A172 (cell line): ENCODE results near the gene COMMD2. TPM values are rescaled to one million over a fixed set of nuclear protein-coding genes. Genes with fewer than 3 reads are reported as not detected.

Experiments used
- DNase-seq: peaks from one replicate; pipeline ENCODE4 v3.0.0-alpha.2; 2015; ENCODE audit warnings: low spot score
- total RNA-seq: library from RNA; depleted of rRNA; stranded (reverse); fragments of >200 nt; shearing (Covaris generic); gene quantifications from 2 replicates; pipeline ENCODE4 v1.2.3, GENCODE V29; 2014; rRNA removed

Gene COMMD2
- total RNA-seq, 1 experiment from 2014 or later = 74.3 TPM

GRCh38 chr3:149702691-149703441, 49.4 kb downstream of the COMMD2 start:
- DNase-seq = peak; percentile 30

- no peak for DNase-seq
Observed at GRCh38 chr3:149701977-149702350, 50.3 kb downstream of the COMMD2 start.

- no peak for DNase-seq
Observed at GRCh38 chr3:149701206-149701976, 50.9 kb downstream of the COMMD2 start.

Other genes starting within 250 kb of the COMMD2 start
- 84.9 and 103 TPM in 2 replicates for gene WWTR1, start 94.5 kb downstream of the COMMD2 start, total RNA-seq
- not detected in 2 replicates for gene ANKUB1, start 40.1 kb upstream of the COMMD2 start, total RNA-seq
- 38.0 and 49.5 TPM in 2 replicates for gene RNF13, start 60.7 kb upstream of the COMMD2 start, total RNA-seq
- 283 and 321 TPM in 2 replicates for gene PFN2, start 218.4 kb upstream of the COMMD2 start, total RNA-seq